Left ventricle myocardium inferior (tissue), 1 donor: Measurements from ENCODE around the gene ROR1. TPM values are rescaled to one million over a fixed set of nuclear protein-coding genes. Genes with fewer than 3 reads are reported as not detected.

Experiments used
- DNase-seq: peaks from one replicate; pipeline ENCODE4 v3.0.0-alpha.2; 2020
- H3K27ac ChIP-seq: fragments of 200-600 bp; replicated peaks from 2 replicates; pipeline ENCODE4 v1.8.0; 2021
- H3K27me3 ChIP-seq: fragments of 200-600 bp; 2 replicates; pipeline ENCODE4 v1.8.0; 2021; ENCODE audit warnings: low read depth
- H3K36me3 ChIP-seq: fragments of 200-600 bp; 2 replicates; pipeline ENCODE4 v1.8.0; 2021
- H3K4me1 ChIP-seq: fragments of 200-600 bp; 2 replicates; pipeline ENCODE4 v1.8.0; 2021
- H3K4me3 ChIP-seq: fragments of 200-600 bp; 2 replicates; pipeline ENCODE4 v1.8.0; 2021; ENCODE audit warnings: mild to moderate bottlenecking, moderate library complexity
- H3K9me3 ChIP-seq: fragments of 200-600 bp; replicated peaks from 2 replicates; pipeline ENCODE4 v1.8.0; 2021
- CTCF ChIP-seq: fragments of 200-600 bp; IDR thresholded peaks from 2 replicates; pipeline ENCODE4 v1.8.0; 2021; ENCODE audit warnings: antibody characterized with exemption, mild to moderate bottlenecking, borderline replicate concordance
- intact Hi-C: fragments of 100-400 bp; cut with micrococcal nuclease; formaldehyde crosslinking; loops from one replicate; pipeline ENCODE4 v1.11.0; 2022
- total RNA-seq: library from RNA; stranded (reverse); fragmentation: NEBNext Ultra II Directional; extraction: Animal tissue kit (Norgen Biotek cat#: 25700); gene quantifications from one replicate; pipeline ENCODE4 v1.2.1, GENCODE V29; 2021
- donor health status: DM: no; HTN: yes; CAD: no; lungs with severe emphysema.

ROR1 gene
- total RNA-seq, 1 donor from 2014 or later: 14.0 TPM

- Histone ChIP-seq H3K4me3 (peak overlapping the region; percentile 88), H3K27me3 (peaks cover 47% of the 10 kb centered on the region), H3K4me1 (peaks cover 63% of the 10 kb centered on the region), H3K27ac (peak overlapping the region; percentile 94), H3K36me3 (no peaks in the 10 kb centered on the region), H3K9me3 (no peaks in the 10 kb centered on the region)
- TF ChIP-seq CTCF: no peak
- intact Hi-C loops: no loop called here
- peak; percentile 43 for DNase-seq
These were observed 1.0 kb downstream of the ROR1 start for GRCh38 chr1:63774617-63775417.

- intact Hi-C loops: no loop called here
- peak overlapping the region; percentile 88 for H3K4me3 ChIP-seq
- no peak for DNase-seq
- TF ChIP-seq CTCF: no peak
- peaks cover 71% of the 10 kb centered on the region for H3K4me1 ChIP-seq
- no peaks in the 10 kb centered on the region for H3K9me3 ChIP-seq
- H3K27me3 ChIP-seq: peaks cover 47% of the 10 kb centered on the region
- no peaks in the 10 kb centered on the region for H3K36me3 ChIP-seq
- peak overlapping the region; percentile 94 for H3K27ac ChIP-seq
These were observed 1.8 kb downstream of the ROR1 start for GRCh38 chr1:63775418-63776127.

GRCh38 chr1:63777286-63777685, 3.5 kb downstream of the ROR1 start:
- no peak for TF ChIP-seq CTCF
- Histone ChIP-seq H3K27ac (no peak overlapping the region), H3K36me3 (no peaks in the 10 kb centered on the region), H3K9me3 (no peaks in the 10 kb centered on the region), H3K4me3 (no peak overlapping the region), H3K4me1 (peaks cover 73% of the 10 kb centered on the region), H3K27me3 (peaks cover 44% of the 10 kb centered on the region)
- no peak for DNase-seq
- intact Hi-C loops: no loop called here

- no peak for DNase-seq
- intact Hi-C loops: no loop called here
- H3K36me3 ChIP-seq: no peaks in the 10 kb centered on the region
- no peak for TF ChIP-seq CTCF
- peaks cover 73% of the 10 kb centered on the region for H3K4me1 ChIP-seq
- H3K9me3 ChIP-seq: no peaks in the 10 kb centered on the region
- no peak overlapping the region for H3K4me3 ChIP-seq
- H3K27ac ChIP-seq: no peak overlapping the region
- H3K27me3 ChIP-seq: peaks cover 35% of the 10 kb centered on the region
These were observed 4.4 kb downstream of the ROR1 start for GRCh38 chr1:63777965-63778880.
